Measurements from ENCODE around the gene GRID2. TPM values are rescaled to one million over a fixed set of nuclear protein-coding genes. Genes with fewer than 3 reads are reported as not detected.

The GRID2 gene
- total RNA-seq, 1 donor from 2014 or later: not detected

GRCh38 chr4:93540562-93540961 is 1236.8 kb downstream of the GRID2 start:
- H3K36me3 ChIP-seq: no peaks in the 10 kb centered on the region
- intact Hi-C loops (cut with micrococcal nuclease): no loop called here

GRCh38 chr4:93561842-93562241 is 1258.1 kb downstream of the GRID2 start:
- DNase-seq: no peak
- intact Hi-C loops (cut with micrococcal nuclease): no loop called here

More at GRCh38 chr4:93540562-93540961, 1236.8 kb downstream of the GRID2 start:
- no peak for TF ChIP-seq CTCF (IDR thresholded peaks at IDR 0.05; ENCODE audit: borderline replicate concordance)
- Histone ChIP-seq H3K27me3 (ENCODE audit: low read depth) (no peaks in the 10 kb centered on the region), H3K9me3 (replicated peaks) (no peaks in the 10 kb centered on the region), H3K4me3 (no peak overlapping the region), H3K4me1 (no peaks in the 10 kb centered on the region), H3K27ac (replicated peaks) (no peak overlapping the region)
- DNase-seq: no peak

GRCh38 chr4:93568758-93569157 is 1265.0 kb downstream of the GRID2 start:
- H3K27ac ChIP-seq (replicated peaks): no peak overlapping the region
- no peaks in the 10 kb centered on the region for H3K4me1 ChIP-seq
- peaks cover 14% of the 10 kb centered on the region for H3K9me3 ChIP-seq (replicated peaks)
- intact Hi-C loops (cut with micrococcal nuclease): no loop called here
- DNase-seq: no peak
- no peak overlapping the region for H3K4me3 ChIP-seq
- no peak for TF ChIP-seq CTCF (IDR thresholded peaks at IDR 0.05; ENCODE audit: borderline replicate concordance)
- H3K36me3 ChIP-seq: no peaks in the 10 kb centered on the region
- no peaks in the 10 kb centered on the region for H3K27me3 ChIP-seq (ENCODE audit: low read depth)

More at GRCh38 chr4:93561842-93562241, 1258.1 kb downstream of the GRID2 start:
- H3K9me3 ChIP-seq (replicated peaks): peaks cover 37% of the 10 kb centered on the region
- H3K4me3 ChIP-seq: no peak overlapping the region
- no peak overlapping the region for H3K27ac ChIP-seq (replicated peaks)
- no peak for TF ChIP-seq CTCF (IDR thresholded peaks at IDR 0.05; ENCODE audit: borderline replicate concordance)
- H3K36me3 ChIP-seq: no peaks in the 10 kb centered on the region
- no peaks in the 10 kb centered on the region for H3K27me3 ChIP-seq (ENCODE audit: low read depth)
- no peaks in the 10 kb centered on the region for H3K4me1 ChIP-seq

GRCh38 chr4:93573285-93573684 is 1269.5 kb downstream of the GRID2 start:
- Histone ChIP-seq H3K4me1 (no peaks in the 10 kb centered on the region), H3K27me3 (ENCODE audit: low read depth) (no peaks in the 10 kb centered on the region), H3K36me3 (no peaks in the 10 kb centered on the region), H3K9me3 (replicated peaks) (no peaks in the 10 kb centered on the region), H3K4me3 (no peak overlapping the region), H3K27ac (replicated peaks) (no peak overlapping the region)
- intact Hi-C loops (cut with micrococcal nuclease): no loop called here
- DNase-seq: no peak
- no peak for TF ChIP-seq CTCF (IDR thresholded peaks at IDR 0.05; ENCODE audit: borderline replicate concordance)

- intact Hi-C loops (cut with micrococcal nuclease): no loop called here
- Histone ChIP-seq H3K36me3 (no peaks in the 10 kb centered on the region), H3K27ac (replicated peaks) (no peak overlapping the region), H3K27me3 (ENCODE audit: low read depth) (no peaks in the 10 kb centered on the region), H3K4me1 (no peaks in the 10 kb centered on the region), H3K9me3 (replicated peaks) (peaks cover 7% of the 10 kb centered on the region), H3K4me3 (no peak overlapping the region)
- no peak for TF ChIP-seq CTCF (IDR thresholded peaks at IDR 0.05; ENCODE audit: borderline replicate concordance)
- DNase-seq: no peak
These were observed 1275.2 kb downstream of the GRID2 start for GRCh38 chr4:93578942-93579341.

- Histone ChIP-seq H3K9me3 (replicated peaks) (peaks cover 28% of the 10 kb centered on the region), H3K36me3 (no peaks in the 10 kb centered on the region), H3K27ac (replicated peaks) (no peak overlapping the region), H3K4me1 (no peaks in the 10 kb centered on the region), H3K4me3 (no peak overlapping the region), H3K27me3 (ENCODE audit: low read depth) (no peaks in the 10 kb centered on the region)
- no peak for TF ChIP-seq CTCF (IDR thresholded peaks at IDR 0.05; ENCODE audit: borderline replicate concordance)
- intact Hi-C loops (cut with micrococcal nuclease): no loop called here
- DNase-seq: no peak
These were observed 1301.4 kb downstream of the GRID2 start for GRCh38 chr4:93605163-93605562.

Measured in left ventricle myocardium inferior (tissue), 1 donor.